ENCODE data around the gene SCYGR4.
"Not testable (repeated sequence)": the region's sequence is repeated elsewhere in the genome, so short reads cannot be mapped to it uniquely, and the experiment has no call there.

The SCYGR4 gene

DNA sequence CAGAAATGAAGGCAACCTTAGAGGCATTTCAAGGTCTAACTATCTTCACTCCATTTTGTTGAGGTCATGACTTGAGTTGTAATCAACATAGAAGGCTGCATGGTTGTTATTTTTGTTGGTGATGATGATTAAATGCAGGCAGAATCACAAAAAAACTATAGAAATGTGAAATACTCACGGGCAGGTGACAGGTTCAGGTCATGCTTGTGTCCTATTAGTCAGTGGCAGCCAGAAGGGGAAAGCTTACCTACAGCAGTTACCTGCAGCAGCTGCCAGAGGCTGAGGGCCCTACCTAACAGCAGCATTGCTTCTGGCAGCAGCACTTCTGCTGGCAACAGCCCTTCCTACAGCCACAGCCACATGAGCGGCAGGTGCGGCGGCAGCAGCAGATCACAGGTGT, 3.1 kb upstream of the SCYGR4 start:
- no peak for DNase-seq (ENCODE audit: low read depth)

DNA sequence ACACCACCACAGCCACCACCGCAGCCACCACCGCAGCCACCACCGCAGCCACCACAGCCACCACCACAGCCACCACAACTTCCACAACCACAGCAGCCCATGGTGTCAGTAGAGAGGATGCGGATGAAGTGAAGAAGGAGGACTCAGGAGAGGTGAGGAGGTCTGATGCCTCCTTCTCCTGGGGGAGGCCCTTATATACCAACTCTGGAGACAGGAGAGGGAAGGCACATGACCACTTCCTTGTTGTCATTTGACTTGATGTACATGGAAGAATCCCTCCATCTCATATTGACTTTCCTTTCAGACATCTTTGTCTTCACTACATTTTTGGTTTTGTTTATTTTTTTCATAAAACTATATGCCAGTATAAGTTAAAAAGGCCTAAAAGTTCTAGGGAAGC, 2.6 kb upstream of the SCYGR4 start, which contains the start of gene SCYGR3:
TSS of gene SCYGR3 (minus strand) at position 101 of the 400 bp plus-strand sequence. CDS start at position 101, 0 bp downstream.
- no peak for DNase-seq (ENCODE audit: low read depth)

DNA sequence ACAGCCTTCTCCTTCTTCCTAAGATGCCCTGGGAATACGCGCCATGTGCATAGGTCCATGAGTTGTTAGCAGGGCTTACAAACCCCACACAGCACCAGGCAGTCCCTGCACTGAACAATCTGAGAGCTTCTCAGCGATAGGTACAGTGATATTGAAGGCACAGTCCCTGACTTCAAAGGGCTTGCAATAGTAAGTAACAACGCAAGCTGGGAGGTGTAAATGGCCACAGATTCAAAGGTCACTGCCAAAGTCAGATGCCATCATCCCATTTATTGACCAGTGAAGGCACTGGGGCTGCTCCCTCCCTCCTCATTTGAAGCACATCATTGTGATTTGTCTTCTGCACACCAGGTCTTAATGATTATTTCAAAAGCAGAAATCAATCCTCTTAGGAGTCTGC, 2.1 kb upstream of the SCYGR4 start:
- no peak for DNase-seq (ENCODE audit: low read depth)

DNA sequence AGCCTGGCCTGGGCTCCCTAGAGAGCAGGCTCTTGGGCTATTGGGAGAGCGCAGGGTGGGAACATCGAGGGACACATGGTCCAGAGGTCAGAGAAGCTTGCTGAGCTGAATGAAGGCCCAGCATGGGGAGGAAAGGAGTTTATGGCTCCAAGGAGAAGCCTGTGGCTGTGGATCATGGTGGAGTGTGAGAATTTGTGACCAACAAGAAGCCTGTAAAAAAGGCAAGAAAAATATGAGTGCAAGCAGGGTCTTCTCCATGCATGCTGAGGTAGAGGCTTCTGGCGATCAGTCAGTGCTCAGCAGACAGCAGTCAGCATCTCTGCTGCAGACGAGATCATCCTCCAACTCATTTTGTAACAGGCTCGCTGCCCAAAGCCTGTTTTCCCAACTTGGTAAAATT, 1.4 kb upstream of the SCYGR4 start:
- DNase-seq (ENCODE audit: low read depth): no peak

DNA sequence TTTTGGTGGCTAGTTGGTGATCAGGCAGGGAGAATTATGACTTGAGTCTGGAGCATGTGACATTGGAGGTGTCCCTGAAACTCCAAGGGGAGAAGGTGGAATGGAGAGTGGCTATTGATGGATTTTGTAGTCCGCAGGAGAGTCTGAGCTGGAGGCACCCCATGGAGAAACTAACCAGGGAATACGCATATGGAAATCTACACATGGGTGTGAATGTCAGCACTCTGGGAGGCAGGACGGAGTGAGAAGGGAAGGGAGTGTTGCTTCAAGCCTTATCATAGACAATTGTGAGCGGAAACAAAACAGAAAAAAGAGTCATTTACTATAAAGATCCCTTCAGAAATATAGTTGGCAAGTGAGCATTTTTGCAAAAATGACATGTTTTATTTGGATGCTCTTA, 667 bp upstream of the SCYGR4 start:
- DNase-seq (ENCODE audit: low read depth): no peak

DNA sequence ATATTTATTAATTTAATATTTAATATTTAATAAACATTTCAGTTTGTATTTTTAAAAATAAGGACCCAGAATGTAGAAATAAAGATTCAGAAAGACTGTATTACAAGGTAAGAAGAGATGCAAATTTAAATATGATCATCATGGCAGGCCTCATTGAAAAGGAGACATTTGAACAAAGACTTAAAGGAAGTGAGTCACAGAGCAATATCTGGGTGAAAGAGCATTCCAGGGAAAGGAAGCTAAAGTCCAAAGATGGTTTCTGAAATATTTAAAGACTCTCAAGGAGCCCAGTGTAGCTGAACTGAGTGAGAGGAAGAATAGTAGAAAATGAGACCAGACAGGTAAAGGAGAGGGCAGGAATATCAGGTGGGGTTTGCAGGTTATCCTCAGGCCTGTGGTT, 5.9 kb downstream of the SCYGR4 start:
- DNase-seq (ENCODE audit: low read depth): no peak

DNA sequence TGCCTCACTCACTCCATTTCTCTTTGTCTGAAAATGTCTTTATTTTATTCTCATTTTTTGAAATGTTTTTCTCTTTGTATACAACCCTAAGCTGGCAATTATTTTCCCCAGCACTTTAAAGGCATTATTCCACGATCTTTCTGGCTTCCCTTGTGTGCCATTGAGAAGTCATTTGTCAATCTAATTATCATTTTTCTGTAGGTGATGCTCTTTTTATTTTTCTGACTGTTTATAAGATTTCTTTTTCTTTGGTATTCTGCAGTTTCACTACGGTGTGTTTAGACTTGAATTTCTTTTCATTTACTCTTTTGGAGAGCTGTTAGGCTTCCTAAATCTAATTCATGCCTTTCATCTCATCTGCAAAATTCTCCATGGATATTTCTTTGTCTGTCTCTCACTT, 8.1 kb downstream of the SCYGR4 start:
- no peak for DNase-seq (ENCODE audit: low read depth)

DNA sequence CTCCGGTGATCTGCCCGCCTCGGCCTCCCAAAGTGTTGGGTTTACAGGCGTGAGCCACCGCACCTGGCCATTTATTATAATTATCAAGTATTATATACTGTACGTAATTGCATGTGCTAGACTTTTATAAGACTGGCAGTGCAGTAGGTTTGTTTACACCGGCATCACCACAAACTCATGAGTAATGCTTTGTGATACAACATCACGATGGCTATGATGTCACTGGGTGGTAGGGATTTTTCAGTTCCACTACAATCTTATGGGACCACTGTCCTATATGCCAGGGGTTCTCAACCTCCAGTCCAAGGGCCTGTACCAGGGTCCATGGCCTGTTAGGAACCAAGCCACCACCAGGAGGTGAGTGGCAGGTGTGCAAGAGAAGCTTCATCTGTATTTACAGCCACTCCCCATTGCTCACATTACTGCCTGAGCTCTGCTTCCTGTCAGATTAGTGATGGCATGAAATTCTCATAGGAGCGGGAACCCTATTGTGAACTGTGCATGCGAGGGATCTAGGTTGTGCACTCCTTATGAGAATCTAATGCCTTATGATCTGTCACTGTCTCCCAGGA, 9.4 kb downstream of the SCYGR4 start:
- no peak for DNase-seq (ENCODE audit: low read depth)

DNA sequence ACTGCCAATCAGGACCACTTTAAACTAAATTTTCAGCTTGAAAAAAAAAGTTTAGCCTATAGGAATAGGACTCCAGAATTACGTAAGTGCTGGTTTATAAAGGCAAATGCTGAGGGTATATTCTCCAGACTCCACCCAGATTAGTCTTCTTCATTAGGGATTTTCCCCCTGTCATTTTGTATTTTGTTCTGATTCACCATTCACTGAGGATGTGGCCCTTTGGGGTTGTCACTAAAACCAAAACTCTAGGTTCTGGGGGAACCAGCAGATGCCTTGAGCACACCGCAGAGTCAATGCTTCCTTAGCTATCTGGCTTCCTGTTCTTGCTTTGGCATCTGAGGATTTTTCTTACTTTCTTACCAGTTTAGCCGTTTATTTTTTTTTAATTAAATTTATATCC, 10.5 kb downstream of the SCYGR4 start:
- no peak for DNase-seq (ENCODE audit: low read depth)

DNA sequence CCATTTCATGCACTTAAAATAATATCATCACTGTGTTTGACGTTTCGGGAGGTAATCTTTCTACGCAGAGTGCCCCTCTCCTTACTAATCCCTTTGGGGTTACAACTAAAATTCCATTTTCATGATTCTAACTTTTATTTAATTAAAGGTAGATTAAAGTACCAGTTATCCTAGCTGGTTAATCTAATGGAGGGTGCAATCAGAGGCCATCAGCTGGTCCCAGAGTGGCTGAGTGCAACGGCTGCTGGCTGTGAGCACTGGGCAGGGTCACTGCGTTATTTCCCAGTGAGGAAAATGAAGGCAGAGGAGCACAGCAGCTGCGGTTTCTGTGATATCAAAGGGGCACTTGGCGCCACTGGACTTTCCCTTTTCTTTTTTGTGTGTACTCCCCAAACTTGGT, 12.1 kb downstream of the SCYGR4 start:
- DNase-seq (ENCODE audit: low read depth): no peak

DNA sequence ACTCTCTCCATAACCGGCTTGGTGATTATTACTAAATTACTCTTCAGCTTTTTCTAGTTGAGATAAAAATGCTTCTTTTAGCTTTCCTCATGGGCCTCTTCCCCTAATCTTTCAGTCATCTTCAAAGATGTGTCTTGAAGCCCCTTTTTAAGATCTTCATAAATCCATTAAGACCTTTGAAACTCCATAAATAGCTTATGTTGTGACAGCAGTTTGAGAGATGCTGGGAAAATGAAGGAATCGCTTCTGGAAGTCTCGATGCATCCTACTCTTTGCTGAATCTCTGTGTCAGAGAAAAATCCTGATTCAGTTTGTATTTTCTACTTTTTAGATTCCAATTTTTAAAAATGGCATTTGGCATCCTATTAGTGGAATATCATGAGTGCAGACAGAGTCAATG, 13.0 kb downstream of the SCYGR4 start:
- no peak for DNase-seq (ENCODE audit: low read depth)

DNA sequence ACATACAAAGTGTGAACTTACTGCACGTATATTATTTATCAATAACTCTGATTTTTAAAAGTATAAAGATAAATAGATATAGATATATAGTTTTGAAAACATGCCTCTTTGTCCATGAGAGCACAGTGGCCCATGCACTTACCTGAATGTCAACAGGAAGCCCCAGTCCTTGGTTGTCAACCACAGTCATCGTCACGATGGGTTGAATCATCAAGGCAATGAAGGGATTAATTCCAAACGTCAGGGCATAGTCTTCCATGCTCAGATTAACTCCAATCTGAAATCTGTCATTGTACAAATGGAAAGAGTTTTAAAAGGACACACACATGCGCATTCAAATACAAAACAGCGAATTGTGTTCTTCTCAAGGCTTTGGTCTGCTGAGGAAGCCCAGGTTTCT, 15.5 kb downstream of the SCYGR4 start:
- no peak for DNase-seq (ENCODE audit: low read depth)

DNA sequence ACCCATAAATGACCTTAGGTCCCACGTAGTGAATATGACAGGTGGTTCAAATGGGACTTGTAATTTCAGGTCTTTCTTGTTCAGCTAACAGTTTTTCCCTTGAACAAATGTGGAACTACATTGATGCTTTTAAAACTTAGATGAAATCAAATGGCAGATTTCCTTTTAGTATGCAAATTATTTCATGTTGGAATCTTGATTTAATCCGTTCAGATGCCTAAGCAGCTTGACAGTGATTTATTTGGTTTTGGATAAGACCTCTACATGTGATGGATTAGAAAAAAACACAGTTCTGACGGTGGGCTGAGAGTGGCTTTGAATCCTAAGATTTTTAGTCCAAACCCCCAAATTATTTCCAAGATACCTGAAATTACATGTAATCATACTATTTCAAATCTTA, 16.9 kb downstream of the SCYGR4 start:
- DNase-seq (ENCODE audit: low read depth): no peak

DNA sequence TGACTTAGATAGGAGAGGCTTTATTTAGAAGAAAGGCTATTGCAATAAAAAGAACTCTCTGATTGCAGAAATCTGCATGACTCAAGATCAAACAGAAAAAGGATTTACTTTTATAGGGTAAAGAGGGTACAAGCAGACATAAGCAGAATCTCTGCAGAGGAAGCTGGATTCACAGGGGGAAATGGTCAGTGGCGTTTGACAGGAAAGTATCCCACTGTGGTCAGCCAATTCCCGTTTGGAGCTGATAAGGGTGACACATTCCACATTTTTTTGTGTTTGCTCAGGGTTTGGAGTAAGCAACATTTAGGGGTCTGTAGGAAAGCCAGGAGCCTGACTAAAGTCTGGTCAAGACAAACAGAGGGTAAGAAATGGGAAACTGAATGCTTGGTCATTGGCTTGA, 25.4 kb downstream of the SCYGR4 start:
- no peak for DNase-seq (ENCODE audit: low read depth)

DNA sequence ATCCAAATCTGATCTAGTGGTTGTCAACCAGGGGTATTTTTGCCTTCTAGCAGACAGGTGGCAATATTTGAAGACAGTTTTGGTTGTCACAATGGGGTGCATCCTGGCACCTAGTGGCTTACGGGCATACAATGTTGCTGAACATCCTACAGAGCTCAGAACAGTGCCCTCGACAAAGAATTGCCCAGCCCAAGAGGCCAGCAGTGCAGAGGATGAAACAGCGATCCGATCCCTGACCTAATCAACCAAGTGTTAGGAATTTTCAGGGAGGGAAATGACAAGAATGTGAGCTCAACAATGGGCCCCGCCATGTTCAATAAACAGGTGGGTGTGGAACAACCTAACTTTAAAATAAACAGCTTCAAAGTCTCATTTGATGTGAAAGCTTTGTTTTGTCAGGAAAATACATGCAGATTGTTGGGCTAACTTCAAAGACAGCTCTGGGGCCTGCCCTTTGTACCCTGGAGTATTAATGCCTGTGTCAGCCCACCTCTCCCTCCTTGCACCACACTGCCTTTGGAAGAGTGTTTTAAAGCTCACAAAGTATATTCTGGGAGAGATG, 26.8 kb downstream of the SCYGR4 start:
- no peak for DNase-seq (ENCODE audit: low read depth)

DNA sequence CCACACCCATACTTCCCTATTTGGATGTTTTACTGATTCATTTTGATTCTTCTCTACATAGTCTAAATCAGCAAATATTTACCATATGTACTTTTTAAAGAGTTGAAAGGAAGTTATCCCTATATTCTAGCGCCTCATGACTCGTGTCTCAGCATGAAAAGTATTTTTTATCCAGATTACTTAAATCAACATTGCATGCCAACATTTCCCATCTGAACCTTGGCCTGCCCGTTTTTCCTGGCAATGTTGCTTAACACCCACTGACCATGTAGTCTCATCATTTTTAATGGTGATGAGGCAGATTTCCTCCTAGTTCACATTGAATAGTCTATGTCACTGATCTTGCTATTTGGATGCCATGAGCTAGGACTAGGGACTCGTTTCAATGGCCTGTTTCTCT, 36.1 kb downstream of the SCYGR4 start:
- DNase-seq (ENCODE audit: low read depth): no peak

DNA sequence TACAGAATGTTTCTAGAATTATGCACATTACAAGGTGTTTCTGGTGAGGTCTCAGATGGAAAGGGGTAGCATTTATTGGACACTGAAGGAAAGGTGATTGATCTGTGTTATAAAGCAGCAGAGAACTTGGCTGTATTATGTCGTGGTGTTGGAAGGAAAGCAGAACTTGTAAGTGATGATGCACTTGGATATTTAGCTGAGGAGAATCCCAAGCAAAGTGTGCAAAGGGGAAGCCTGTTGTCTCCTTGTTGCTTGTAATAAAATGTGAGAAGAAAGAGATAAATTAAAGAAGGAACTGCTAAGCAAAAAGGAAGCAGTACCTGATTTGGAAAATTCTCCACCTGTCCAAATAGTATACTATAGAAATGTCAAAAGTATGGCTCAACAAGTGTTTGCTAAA, 37.1 kb downstream of the SCYGR4 start:
- DNase-seq (ENCODE audit: low read depth): no peak

DNA sequence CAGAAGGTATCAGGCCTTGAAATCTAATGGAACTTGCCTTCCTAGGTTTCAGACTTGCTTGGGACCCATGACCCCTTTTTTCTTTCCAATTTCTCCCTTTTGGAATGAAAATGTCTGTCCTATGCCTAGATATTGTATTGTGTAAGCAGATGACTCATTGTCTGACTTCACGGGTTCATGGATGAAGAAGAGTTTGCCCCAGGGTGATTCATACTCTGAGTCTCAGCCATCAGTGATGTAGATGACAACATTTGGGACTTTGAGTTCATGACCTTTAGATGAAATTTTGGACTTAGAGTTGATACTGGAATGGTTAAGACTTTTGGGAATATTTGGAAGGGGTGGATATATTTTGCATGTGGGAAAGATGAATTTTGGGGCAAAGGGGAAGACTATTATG, 38.2 kb downstream of the SCYGR4 start:
- no peak for DNase-seq (ENCODE audit: low read depth)

DNA sequence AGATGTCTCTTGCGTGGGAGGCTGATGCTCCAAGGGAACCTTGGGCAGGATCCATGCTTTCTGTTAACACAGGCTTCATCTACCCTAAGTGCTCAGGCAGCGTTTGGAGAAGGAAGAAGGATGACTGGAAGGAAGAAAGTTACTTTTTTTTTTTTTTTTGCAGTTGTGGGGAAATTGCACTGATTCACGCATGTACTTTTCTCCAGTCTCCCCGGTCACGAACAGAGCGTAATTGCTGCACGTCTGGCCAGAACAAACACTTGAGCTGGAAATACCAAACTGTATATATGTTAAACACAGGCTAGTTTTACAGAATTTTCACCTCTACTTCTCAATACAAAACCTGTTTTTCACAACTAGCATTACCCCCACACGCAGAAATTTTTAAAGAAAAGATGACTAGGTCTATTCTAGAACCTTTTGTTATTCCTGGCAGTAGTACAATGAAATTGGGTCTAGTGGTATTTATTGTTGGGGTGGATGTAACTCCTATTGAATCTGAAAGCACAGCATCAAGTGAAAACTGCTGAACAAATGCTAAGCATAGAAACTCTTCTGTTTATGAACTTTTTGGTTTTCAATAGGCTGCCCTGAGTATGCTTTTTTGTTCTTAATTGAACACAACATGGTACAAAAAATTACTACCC, 40.0 kb downstream of the SCYGR4 start:
- no peak for DNase-seq (ENCODE audit: low read depth)

DNA sequence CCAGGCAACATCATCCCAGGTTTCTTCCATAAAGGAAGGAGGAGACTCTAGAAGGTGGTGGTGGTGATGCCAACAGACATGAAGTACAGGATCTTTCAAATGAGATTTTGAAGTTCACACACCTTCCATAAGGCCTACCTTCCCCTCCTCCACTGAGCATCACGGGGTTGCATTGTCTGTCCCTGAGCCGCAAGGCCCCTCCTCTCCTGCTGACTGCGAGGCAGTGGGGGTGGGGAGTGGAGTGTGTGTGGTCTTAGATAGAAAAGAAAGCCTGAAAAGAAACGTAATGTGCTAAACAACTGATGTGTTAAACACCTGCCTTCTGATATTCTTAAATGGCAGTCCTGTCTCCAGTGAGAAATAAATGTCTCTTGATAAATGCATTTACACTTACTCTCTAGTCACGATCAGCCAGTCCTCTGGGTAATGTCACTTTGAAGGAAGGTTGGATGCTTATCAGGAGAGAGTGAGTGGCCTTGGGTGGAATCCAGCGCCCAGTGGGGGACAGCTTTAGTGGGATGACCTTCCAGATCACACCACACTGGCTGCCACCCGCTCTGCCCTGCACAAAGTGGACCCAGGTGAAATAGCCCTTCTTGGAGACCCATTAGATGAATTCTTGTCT, 43.8 kb downstream of the SCYGR4 start:
- DNase-seq (ENCODE audit: low read depth): no peak

DNA sequence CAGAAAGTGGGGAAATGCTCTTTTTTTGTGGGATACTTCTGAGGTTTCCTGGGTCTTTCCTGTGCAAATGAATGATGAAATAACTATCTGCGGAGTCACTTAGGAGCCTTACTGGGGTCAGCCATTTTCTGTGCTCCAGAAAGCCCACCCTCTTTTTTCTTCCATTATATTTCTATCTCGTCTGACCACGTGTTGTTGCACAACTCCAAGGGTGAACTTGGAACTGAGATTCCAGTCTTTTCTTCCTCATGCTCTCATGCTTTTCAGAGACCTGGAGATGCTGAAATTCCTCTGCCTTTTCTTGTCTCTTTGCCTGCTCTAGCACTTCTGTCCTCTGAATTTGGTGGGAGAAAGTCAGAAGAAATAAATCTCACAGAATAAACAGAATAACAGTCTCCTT, 44.5 kb downstream of the SCYGR4 start:
- no peak for DNase-seq (ENCODE audit: low read depth)

DNA sequence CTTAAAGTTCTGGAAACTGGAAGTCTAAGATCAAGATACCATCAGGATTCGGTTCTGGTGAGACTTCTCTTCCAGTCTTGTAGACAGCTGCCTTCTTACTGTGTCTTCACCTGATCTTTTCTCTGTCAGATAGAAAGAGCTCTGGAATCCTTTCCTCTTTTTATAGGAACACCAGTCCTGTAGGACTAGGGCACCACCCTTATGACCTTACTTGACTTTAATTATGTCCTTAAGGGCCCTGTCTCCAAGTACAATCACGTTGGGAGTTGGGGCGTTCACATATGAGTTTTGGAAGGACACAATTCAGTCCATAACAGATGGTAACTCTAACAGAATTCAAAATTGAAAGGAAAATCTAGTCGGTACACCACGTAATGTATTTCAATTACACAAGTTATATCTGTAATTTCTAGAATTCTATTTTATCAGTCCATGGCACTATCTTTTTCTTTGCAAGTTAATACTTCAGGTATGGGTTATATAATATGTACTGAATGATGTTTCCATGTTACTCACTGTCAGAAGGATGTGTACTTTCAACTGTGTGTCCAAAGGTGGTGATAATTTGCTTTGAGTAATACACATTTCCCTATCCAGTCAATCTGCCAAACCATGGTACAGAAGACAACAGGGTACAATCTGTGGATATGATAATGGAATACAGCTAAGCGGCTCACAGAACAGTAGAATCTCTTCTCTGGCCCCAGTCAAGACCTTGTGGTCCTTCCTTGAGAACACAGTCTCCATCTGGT, 48.1 kb downstream of the SCYGR4 start:
- DNase-seq (ENCODE audit: low read depth): no peak

DNA sequence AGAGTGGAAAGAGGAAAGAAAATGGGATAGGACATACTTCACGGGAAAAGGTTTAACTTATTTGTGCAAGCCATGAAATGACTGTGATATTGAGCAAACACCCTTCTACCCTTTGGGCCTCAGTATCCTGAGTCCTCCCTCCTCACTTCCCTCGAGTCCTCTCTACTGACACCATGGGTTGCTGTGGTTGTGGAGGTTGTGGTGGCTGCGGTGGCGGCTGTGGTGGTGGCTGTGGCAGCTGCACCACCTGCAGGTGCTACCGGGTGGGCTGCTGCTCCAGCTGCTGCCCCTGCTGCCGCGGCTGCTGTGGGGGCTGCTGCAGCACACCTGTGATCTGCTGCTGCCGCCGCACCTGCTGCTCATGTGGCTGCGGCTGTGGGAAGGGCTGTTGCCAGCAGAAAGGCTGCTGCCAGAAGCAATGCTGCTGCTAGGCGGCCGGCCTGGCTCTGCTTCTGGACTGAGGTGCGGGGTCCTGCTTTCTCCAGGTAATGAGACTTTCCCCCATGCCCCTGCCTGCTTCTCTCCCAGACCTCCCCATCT, 49.4 kb downstream of the SCYGR4 start, which contains the start of gene SCYGR5:
TSS of gene SCYGR5 (plus strand) at position 174 of the 540 bp plus-strand sequence. CDS start at position 174, 0 bp downstream.
- not testable (repeated sequence) for DNase-seq (ENCODE audit: low read depth)
